ENCODE measurements around the gene CPT1B.

Gene CPT1B

GRCh38 chr22:50568626-50569025, 9.6 kb downstream of the CPT1B start:
- DNase-seq: no peak

- no peak for DNase-seq
Observed at GRCh38 chr22:50567721-50568252, 10.4 kb downstream of the CPT1B start.

- no peak for DNase-seq
Observed at GRCh38 chr22:50564289-50564688, 13.9 kb downstream of the CPT1B start.

- no peak for DNase-seq
Observed at GRCh38 chr22:50563413-50564160, 14.6 kb downstream of the CPT1B start.

GRCh38 chr22:50562523-50563412, 15.5 kb downstream of the CPT1B start, which contains the start of gene SYCE3:
Gene SYCE3 (minus strand): TSS chr22:50562919. CDS start chr22:50556405, 6,514 bp downstream.
- DNase-seq: peak; percentile 56

- DNase-seq: no peak
Observed at GRCh38 chr22:50561401-50562358, 16.5 kb downstream of the CPT1B start.

GRCh38 chr22:50560034-50560433, 18.2 kb downstream of the CPT1B start:
- no peak for DNase-seq

GRCh38 chr22:50556703-50557102, 21.5 kb downstream of the CPT1B start:
- no peak for DNase-seq

- no peak for DNase-seq
Observed at GRCh38 chr22:50553310-50553709, 24.9 kb downstream of the CPT1B start.

GRCh38 chr22:50551160-50551752, 27.0 kb downstream of the CPT1B start:
- no peak for DNase-seq

- no peak for DNase-seq
Observed at GRCh38 chr22:50550395-50550794, 27.8 kb downstream of the CPT1B start.

- no peak for DNase-seq
Observed at GRCh38 chr22:50548921-50549790, 29.1 kb downstream of the CPT1B start.

- DNase-seq: no peak
Observed at GRCh38 chr22:50548040-50548920, 29.9 kb downstream of the CPT1B start.

- DNase-seq: no peak
Observed at GRCh38 chr22:50547263-50547985, 30.8 kb downstream of the CPT1B start.

GRCh38 chr22:50546326-50547262, 31.6 kb downstream of the CPT1B start:
- no peak for DNase-seq

GRCh38 chr22:50545522-50546325, 32.5 kb downstream of the CPT1B start, which contains the start of gene KLHDC7B:
Gene KLHDC7B (plus strand): TSS chr22:50545899. CDS start chr22:50546244, 345 bp downstream.
- DNase-seq: no peak

- no peak for DNase-seq
Observed at GRCh38 chr22:50544746-50545253, 33.4 kb downstream of the CPT1B start.

Measured in NCI-H1092 treated with DMSO at 0.1 percent for 48 hours (cell line).